HG02870 (cell line): ENCODE data around the gene CAMK2D.

Experiments
- ATAC-seq: cut with Tn5 transposase; IDR thresholded peaks from one replicate; pipeline ENCODE4 v1.9.1; 2021; ENCODE audit warnings: mild to moderate bottlenecking, moderate library complexity; ENCODE audit not compliant: unreplicated experiment

CAMK2D gene

DNA sequence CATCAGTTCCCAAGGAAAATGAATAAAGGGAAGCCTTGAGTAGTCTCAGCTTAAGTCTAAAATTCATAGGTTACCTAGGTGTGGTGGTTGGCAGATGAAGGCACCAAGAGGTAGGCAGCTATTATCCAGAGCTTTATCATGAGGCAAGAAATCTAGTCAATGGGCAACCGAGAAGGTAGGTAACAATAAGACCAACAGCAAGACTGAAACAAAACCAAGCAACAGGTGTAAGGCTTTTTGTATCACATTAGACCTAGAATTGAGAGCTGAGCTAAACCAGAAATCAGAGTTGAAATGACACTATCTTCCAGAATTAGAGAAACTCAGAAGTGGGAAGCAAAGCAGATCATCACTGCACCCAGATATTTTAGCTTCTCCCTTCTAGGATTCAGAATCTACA lies 117.1 kb downstream of the CAMK2D start:
- ATAC-seq: no peak

DNA sequence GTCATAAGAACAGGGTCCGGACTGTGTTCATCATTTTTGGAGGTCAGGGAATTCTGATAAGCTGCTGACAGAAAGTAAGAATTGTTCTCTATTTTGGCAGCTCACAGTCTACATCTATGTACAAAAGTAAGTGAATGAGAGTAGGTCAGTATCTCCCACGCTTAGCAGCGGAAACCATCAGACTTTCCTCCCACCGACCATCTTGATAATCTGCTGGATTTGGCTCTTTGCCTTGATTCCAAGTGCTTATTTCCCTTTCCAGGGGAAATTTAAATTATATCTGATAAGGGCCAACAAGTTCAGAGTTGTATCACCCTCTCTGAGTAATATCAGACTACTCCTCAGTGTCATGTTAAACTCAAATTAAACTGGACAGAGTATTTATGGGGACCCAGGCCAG lies 118.0 kb downstream of the CAMK2D start:
- ATAC-seq: no peak

DNA sequence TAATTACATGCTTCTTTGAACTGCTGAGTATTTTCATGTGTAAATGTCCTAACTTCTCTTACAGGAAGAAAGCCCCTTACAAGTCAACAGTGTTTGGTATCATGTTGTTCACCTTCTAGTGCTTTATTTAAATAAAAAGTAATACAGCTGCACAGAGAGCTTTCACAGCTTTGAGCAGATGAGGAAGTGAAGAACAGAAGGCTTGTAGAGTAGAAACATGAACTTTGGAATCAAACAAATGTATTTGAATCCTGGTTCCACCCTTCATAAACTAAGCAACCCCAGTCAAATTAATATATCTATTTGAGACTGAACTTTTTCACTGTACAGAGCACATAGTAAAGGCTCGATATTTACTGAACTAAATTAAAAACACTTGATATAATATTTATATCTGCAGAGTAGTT lies 120.5 kb downstream of the CAMK2D start:
- peak; percentile 58 for ATAC-seq

DNA sequence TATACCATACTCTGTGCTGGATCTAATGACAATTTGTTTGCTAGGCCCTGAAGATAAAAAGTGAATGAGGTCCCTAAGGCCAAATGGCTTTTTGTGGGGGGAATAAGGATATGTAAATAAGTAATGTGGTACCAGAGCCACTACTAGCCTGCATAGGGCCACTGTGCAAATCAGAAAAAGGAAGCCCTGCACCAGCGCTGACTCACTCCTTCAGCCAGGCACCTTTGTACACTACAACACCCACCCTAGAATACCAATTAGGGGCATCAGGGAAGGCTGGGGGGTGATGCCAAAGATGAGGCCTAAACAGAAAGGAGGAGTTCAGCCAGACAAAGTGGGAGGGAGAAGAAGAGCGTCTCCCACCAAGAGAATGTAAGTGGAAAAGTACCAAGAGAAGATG lies 122.2 kb downstream of the CAMK2D start:
- ATAC-seq: peak; percentile 33

DNA sequence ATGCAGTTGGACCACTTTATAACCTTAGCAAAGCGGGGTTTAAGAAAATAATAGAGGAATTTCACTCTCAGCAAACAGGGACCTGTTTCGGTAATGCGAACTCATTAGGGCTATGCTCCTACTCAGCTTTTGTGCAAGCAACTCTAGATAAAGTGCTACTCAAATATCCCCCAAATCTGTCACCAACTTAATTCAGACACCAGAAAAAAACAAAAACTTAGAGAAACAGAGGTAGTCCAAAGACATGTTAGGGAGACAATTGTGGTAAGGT lies 123.0 kb downstream of the CAMK2D start:
- ATAC-seq: no peak

DNA sequence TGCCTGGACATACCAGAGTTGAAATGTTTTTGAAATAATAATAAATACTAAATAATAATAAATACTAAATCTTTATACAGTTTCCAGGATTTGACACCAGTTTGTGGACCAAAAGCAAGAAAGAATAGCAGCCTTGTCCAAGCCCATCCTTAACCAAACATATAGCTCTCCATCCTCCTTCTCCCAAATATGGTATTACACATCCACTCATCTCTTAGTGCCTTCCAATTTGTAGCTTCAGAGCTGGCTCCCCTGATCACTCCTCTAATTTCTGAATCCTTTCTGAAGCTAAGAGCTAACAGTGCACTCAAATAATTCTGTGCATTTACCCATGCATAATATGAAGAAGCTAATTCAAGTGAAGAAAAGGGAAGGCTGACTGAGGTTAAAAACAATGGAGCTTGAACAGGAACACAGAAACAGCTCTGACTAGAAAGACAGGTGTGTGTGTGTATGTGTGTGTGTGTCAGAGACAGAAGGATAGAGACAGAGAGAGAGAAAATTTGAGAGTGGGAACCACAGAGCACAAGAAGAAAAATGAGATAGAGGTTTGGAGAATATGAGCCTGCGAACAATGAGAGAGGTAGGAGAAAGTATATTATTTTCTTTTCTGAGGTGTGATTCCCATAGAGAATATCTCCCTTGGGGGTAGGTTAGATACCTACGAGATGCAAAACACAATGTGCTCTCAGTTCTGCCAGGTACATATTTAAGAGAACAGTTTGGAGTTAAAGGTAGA lies 123.5 kb downstream of the CAMK2D start:
- ATAC-seq: no peak

DNA sequence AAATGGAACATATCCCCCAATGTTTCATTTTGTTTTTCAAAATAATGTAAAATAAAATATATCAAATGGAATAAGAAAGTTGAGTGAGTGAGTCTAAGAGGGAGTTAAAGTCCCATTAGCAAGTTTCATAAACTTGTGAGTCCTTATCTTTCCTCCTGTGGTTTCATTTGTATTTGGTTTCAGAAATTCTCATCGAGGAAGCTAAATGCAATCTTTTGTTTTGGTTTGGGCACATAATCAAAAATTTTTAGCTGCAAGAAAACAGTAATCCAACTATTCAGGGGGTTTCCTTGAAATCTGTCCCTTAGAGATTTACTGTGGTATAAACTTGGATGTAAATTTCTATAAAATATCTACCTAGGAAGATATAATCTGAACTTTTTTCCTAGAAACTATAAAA lies 124.2 kb downstream of the CAMK2D start:
- no peak for ATAC-seq

DNA sequence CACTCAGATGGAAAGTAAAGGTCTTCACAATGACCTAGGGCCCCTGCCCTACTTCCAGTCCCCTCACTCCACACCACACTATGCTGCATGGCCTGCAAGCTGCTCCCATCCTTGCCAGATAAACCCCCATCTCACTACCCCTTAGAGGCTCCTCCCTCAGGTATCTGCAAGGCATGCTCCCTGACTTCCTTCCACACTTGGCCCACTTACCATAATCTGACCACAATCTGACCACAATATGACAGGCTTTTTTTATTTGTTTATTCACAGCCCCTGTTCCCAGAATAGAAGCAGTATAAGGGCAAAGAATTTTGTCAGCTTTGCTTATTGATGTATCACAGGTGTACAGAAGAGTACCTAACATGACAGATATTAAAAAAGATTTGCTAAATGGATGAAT lies 124.7 kb downstream of the CAMK2D start:
- ATAC-seq: peak; percentile 18

DNA sequence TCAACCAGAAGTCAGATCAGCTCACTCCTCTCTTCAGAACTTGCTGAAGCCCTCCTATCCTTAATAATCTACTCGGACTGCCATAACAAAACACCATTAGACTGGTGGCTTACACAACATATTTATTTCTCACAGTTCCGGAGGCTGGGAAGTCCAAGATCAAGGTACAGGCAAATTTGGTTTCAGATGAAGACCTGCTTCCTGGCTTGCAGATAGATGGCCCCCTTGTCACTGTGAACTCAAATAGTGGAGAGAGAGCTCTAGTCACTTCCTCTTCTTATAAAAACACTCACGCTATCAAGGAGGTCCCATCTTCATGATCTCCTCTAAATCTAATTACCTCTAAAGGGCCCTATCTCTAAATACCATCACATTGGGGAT lies 125.1 kb downstream of the CAMK2D start:
- peak; percentile 54 for ATAC-seq

DNA sequence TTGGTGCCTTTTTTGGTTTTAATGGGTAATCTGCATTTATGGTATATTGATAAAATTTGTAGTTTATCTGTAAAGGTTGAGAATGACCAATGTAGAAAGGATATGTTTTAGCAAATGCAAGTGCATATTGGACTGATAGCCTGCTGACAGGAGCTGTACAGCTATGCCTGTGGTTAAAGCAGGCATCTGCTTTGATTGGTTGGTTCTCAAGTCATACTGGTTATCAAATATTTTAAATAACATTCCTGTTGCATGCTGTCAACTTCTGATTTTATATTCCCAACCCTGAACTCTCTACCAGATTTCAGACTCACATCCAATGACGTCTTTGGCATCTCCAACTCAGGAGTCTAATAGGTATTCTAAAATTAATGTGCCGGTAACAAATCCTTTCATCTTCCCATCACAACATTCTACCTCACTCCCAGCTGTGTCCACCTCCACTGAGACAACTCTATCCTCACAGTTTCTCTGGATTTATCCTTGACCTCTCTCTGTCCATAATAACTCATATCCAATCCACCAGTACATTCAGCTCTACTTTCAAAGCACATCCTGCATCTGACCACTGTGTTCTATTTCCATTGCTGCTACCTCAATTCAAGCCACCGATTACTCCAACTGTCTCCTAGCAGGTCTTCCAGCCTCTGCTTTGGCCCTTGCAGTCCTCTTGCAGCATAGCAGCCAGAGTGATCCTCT lies 125.7 kb downstream of the CAMK2D start:
- ATAC-seq: peak; percentile 3

DNA sequence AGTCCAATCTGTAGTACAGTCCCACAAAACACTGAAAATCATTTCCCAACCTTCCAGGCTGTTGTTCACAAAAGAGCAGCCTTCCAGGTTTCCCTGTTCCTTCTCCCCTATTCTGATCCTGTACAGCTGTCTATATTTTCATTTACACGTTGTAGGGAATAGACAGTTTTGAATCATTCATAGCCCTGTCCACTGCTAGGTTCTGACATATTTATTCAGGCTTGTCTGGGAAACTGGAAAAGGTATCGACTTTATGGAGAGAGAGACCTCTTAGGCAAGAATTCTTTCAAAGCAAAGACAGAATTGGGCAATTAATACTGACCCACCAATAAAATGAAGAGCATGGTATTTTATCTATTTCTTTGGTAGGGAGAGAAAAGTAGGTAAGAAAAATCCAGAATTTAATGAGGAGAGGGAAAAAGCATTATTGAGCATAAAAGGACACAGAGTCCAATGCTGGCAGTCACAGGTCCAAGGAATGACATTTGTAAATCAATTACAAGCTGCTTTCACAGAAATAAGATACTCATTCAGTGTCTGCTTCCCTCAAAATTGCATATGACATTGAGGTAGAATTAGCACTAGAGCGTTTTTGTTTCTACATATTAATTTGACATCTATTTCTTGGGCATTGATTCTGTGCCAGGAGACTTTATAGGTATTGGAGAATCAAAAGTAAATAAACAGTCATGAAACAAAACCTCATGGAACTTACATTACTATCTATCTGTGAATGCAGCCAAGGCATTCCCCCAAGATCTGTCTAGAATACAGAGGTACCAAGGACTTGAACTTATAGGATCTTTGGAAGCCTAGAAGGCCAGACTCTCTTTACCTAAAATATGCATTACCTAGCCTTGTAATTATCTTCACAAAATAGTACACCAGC lies 127.2 kb downstream of the CAMK2D start:
- ATAC-seq: no peak

DNA sequence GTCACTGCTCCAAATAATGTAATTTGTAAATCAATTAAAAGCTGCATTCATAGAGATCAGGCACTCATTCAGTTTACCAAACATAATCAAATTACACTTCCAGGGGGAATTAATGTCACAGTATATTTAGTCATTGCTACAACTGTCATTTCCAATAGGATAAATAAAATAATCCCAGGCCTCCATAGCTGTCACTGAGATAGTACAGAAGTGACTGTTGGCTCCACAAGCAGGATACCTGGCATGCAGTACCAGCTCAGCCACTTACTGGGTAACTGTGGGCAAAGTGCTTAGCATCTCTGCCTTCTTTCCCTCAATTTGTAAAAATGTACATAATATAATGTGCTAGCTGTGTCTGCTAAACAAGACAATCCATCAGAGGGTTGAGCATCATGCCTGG lies 128.1 kb downstream of the CAMK2D start:
- no peak for ATAC-seq

DNA sequence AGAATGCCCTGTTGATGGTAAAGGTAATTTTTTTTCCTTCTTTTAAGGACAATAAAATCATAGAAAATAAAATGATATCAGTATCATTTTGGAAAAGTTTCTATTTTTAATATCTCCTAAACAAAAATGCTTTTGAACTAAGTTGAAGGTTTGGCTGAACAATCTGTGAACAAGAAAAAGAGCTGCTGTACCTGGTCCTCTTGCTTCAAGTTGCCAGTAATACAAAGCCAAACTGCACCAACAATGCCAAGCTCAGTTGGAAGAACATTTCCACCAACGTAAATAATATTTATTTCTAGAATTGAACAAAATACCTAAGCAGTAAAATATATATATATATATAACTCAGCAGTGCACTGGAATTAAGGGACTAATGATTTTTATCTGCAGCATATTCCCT lies 132.8 kb downstream of the CAMK2D start:
- ATAC-seq: no peak

DNA sequence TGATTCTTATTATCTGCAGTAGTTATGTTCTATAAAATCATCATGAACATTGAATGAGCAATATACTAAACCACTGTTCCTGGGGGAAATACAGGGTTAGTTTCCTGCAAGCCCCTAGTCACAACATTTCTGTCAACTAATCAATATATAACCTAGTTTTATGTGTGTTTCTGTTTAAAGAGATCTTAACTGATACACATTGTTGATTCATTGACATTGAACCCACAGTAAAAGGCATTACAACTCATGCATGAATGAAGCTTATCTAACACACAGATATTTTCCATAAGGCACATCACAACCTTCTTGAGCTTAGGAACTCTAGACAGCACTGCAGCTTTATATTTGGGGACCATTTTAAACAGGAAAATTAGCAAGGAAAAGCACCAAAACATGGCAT lies 134.2 kb downstream of the CAMK2D start:
- ATAC-seq: no peak

DNA sequence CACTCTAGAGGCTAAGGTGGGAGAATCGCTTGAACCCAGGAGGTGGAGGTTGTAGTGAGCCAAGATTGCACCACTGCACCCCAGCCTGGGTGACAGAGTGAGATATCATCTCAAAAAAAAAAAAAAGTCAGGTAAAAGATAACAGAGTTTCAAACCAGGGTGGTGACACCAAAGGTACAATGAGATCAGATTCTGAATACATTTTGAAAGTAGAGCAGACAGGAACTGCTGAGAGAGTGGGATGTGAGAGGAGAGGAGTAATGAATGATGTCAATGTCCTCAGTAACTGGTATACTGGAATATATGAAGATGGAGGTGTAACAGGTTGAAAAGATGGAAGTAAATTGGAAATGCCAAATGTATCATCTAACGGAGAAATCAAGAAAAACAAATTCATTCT lies 135.6 kb downstream of the CAMK2D start:
- ATAC-seq: no peak

DNA sequence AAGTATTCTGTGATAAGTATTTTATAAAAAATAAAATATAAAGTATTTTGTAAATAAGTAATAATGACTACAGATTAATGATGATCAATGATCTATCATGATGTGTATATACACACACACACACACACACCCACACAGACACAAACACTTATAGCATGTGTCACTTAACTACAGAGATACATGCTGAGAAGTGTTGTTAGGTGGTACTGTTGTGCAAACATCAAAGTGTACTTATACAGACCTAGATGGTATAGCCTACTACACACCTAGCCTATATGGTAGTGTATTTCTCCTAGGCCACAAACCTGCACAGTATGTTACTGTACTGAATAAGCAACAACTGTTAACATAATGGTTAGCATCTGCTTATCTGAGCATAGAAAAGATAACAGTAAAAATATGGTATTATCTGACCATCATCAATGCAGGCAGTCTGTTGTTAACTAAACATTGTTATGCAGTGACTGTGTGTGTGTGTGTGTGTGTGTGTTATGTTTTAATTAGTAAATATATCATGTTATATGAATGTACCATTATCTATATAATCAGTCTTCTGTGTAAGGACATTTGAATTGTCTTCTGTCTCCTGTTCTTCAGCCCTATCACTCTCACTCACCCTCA lies 138.2 kb downstream of the CAMK2D start:
- no peak for ATAC-seq

DNA sequence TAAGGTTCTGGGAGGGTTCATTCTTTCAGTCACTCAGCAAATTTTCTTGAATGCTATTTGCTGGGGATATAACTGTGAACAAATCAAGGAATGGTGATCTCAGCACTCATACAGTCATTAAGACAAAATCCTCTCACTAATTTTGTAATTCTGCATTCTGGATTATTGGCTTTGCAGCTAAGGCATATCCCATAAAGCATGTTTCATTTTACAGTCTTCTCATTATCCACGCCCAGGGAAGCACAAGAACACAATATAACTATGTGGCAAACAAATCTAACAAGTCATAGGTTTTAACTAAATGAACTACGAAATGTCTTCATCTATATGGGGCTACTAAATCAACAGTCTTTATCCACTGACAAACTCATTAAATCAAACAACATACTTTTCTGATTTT lies 139.9 kb downstream of the CAMK2D start:
- no peak for ATAC-seq

DNA sequence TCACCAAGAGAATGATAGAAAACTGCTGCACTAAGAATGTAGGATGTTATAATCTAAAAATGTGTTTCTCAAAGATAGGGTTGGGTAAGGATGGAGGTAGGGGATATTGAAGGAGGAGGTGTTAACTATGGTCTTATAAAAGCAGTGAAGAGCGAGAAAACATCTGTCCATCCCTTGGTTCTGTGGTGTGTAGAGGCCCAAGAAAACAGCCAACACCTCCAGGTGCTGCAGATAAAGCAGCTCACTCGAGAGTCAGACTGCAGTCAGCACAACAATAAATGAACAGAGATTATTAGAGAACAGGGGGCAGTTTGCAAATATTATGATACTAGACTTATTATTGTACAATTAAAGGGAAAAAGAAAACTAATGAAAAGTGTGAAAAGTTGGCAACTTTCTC lies 141.5 kb downstream of the CAMK2D start:
- ATAC-seq: no peak

DNA sequence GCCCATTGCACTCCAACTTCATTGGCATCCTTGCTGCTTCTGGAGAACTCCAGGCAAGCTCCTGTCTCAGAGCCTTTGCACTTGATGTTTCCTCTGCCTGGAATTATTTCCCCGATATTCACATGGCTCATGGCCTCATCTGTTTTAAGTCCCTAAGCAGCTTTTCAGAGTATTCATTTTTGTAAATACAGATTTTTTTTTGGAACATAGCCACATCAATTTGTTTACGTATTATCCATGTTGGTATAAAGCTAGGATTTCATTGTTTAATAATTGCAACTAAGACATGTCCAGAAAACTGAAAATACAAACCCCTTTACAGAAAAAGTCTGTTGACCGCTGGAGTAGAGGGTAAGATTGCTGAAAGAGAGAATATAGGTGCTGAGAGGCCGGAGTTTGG lies 142.0 kb downstream of the CAMK2D start:
- no peak for ATAC-seq

DNA sequence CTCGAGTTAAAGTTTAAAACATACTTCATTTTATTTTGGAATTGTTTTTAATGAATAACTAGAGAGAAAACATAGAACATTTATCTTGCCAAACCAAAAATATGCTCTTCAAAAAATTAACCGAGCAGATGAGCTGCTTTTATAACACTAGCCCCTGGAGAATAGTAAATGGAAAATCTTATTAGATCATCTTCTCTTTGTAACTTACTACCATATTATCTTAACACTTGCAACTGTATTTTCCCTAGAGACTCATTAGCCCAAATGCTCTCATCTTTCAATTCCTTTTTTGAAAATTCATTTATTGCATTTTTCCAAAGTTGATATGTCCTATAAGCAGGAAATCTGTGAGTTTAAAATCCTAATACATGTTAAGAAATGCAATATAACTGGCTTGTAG lies 143.3 kb downstream of the CAMK2D start:
- no peak for ATAC-seq

DNA sequence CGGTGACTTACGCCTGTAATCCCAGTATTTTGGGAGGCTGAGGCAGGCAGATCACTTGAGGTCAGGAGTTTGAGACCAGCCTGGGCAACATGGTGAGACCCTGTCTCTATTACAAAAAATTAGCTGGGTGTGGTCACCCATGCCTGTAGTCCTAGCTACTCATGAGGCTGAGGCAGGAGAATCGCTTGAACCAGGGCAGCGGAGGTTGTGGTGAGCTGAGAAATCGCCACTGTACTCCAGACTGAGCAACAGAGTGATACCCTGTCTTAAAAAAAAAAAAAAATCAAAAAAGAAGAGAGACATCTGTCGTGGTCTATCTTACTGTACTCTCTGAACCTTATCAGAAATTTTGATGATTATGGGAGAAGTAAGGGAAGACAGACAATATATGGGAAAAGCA lies 144.3 kb downstream of the CAMK2D start:
- no peak for ATAC-seq

DNA sequence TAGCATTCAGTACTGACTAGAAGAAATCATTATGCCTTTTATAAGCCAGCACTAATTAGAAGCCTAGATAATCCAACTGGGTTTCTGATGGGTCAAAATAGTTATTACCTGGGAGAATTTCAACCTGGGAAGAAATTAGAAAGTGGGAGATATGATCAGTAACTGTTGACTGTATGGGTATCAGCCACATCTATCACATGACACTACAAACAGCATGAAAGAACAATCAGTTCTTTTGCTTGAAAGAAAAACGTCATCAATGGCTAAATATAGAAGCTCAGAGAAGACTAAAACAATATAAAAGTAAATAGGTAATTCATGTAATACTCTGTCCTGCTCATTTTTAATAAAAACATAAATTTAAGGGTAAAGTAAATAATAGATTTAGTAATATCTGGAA lies 145.1 kb downstream of the CAMK2D start:
- ATAC-seq: no peak
